ENCODE data around the gene MRPL37. TPM values are rescaled to one million over a fixed set of nuclear protein-coding genes. Genes with fewer than 3 reads are reported as not detected.

Gene MRPL37
- total RNA-seq, result 10 to 100 TPM; 88.0 to 91.9 TPM

DNA sequence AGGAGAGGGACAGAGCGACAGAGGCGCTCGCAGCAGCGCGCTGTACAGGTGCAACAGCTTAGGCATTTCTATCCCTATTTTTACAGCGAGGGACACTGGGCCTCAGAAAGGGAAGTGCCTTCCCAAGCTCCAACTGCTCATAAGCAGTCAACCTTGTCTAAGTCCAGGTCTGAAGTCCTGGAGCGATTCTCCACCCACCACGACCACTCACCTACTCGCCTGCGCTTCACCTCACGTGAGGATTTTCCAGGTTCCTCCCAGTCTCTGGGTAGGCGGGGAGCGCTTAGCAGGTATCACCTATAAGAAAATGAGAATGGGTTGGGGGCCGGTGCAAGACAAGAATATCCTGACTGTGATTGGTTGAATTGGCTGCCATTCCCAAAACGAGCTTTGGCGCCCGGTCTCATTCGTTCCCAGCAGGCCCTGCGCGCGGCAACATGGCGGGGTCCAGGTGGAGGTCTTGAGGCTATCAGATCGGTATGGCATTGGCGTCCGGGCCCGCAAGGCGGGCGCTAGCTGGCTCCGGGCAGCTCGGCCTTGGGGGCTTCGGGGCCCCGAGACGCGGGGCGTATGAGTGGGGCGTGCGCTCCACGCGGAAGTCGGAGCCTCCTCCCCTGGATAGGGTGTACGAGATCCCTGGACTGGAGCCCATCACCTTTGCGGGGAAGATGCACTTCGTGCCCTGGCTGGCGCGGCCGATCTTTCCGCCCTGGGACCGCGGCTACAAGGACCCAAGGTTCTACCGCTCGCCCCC lies at the start of gene MRPL37, which contains the start of gene CYB5RL:
TSS of gene MRPL37 (plus strand) at position 403 of the 754 bp plus-strand sequence. CDS start at position 480, 77 bp downstream.
TSS of gene CYB5RL (minus strand) at position 266 of the 754 bp plus-strand sequence. CDS start 4,414 bp downstream, outside the sequence.
- Mint-ChIP-seq H3K27ac (peak within 1 kb of the TSS; percentile 71), H3K36me3 (ENCODE audit: low read depth) (peaks cover 19% of the 10 kb centered on the region), H3K4me3 (peak within 1 kb of the TSS; percentile 85), H3K4me1 (peaks cover 37% of the 10 kb centered on the region), H3K9me3 (no peaks in the 10 kb centered on the region), H3K27me3 (no peaks in the 10 kb centered on the region)
- DNase-seq, result peak; percentile 91
- ChIA-PET CTCF (interaction anchor here (0.5 to 3.2 kb wide), 11 partner anchors 16 to 331 kb away, joined by 3 to 18 read pairs (median 3); partner anchors contain the start of genes TCEANC2 and TMEM59), POLR2A (interaction anchor here (0.8 to 2.7 kb wide), 19 partner anchors 10 to 601 kb away, joined by 3 to 21 read pairs (median 6); partner anchors contain the start of genes SSBP3, TCEANC2, TMEM59 and TTC22)

GRCh38 chr1:54151013-54151412 lies 49.0 kb upstream of the MRPL37 start:
- H3K36me3 Mint-ChIP-seq (ENCODE audit: low read depth), result no peaks in the 10 kb centered on the region

DNA sequence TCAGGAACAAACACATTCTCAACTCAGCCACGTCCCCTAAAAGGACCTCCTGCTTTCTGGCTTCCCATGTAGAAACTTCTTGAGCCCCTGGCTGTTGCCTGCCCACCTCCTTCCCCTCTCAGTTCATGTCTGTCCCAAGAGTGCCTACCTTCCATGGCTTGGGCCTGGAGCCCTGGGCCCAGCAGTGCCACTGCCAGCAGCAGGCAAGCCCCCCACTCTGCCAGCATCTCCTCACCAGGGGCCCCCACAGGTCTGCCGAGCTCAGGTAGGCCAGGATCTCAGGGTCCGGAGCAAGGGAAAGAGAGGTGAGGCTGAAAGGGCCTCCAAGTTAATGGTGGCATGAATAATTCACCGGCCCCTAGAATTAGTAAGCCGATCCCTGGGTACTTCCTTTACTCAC lies 47.3 kb upstream of the MRPL37 start, which contains the start of gene CDCP2:
TSS of gene CDCP2 (minus strand) at position 305 of the 400 bp plus-strand sequence. CDS start at position 227, 78 bp downstream.
- Mint-ChIP-seq H3K27ac (no peak within 1 kb of the TSS), H3K9me3 (no peaks in the 10 kb centered on the region), H3K27me3 (no peaks in the 10 kb centered on the region), H3K36me3 (ENCODE audit: low read depth) (no peaks in the 10 kb centered on the region), H3K4me3 (no peak within 1 kb of the TSS), H3K4me1 (peaks cover 5% of the 10 kb centered on the region)
- ChIA-PET POLR2A (no interaction called here), CTCF (no interaction called here)
- DNase-seq, result no peak

More at GRCh38 chr1:54151013-54151412, 49.0 kb upstream of the MRPL37 start:
- ChIA-PET POLR2A (no interaction called here), CTCF (no interaction called here)
- H3K9me3 Mint-ChIP-seq, result no peaks in the 10 kb centered on the region
- H3K4me3 Mint-ChIP-seq, result no peak overlapping the region
- no peak for DNase-seq
- no peaks in the 10 kb centered on the region for H3K27me3 Mint-ChIP-seq
- peaks cover 5% of the 10 kb centered on the region for H3K4me1 Mint-ChIP-seq
- H3K27ac Mint-ChIP-seq, result no peak overlapping the region

GRCh38 chr1:54153535-54154439 lies 46.2 kb upstream of the MRPL37 start:
- POLR2A ChIA-PET, result no interaction called here
- Mint-ChIP-seq H3K27me3 (no peaks in the 10 kb centered on the region), H3K36me3 (ENCODE audit: low read depth) (no peaks in the 10 kb centered on the region), H3K27ac (no peak overlapping the region), H3K4me3 (no peak overlapping the region), H3K9me3 (no peaks in the 10 kb centered on the region), H3K4me1 (peaks cover 5% of the 10 kb centered on the region)
- CTCF ChIA-PET, result interaction anchor here (1.0 kb wide), 1 partner anchor 19 kb away, joined by 9 read pairs; no protein-coding TSS in a partner anchor
- no peak for DNase-seq

GRCh38 chr1:54156201-54156600 lies 43.8 kb upstream of the MRPL37 start:
- Mint-ChIP-seq H3K4me3 (no peak overlapping the region), H3K27me3 (no peaks in the 10 kb centered on the region), H3K36me3 (ENCODE audit: low read depth) (no peaks in the 10 kb centered on the region), H3K9me3 (no peaks in the 10 kb centered on the region), H3K4me1 (no peaks in the 10 kb centered on the region), H3K27ac (no peak overlapping the region)
- no peak for DNase-seq
- POLR2A ChIA-PET, result no interaction called here
- CTCF ChIA-PET, result no interaction called here

DNA sequence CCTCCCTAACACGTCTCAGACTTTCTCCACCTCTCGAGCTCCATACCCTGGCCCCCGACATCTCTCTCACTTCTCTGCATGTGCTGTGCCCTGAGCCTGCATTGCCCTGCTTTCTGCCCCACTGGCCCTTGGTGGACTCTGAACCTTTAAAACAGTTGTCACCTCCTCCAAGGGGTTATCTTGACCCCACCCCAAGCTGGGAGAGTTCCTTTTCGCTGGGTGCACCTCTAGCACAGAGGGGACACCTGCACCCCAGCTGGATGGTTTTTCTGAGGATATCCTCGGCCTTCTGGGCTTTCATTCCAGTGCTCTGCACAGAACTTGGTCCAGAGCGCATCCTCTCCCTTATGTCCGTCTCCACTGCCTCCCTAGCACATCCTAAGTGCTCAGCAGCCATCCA lies 43.0 kb upstream of the MRPL37 start:
- no peaks in the 10 kb centered on the region for H3K27me3 Mint-ChIP-seq
- CTCF ChIA-PET, result no interaction called here
- no peaks in the 10 kb centered on the region for H3K4me1 Mint-ChIP-seq
- POLR2A ChIA-PET, result no interaction called here
- DNase-seq, result no peak
- H3K9me3 Mint-ChIP-seq, result no peaks in the 10 kb centered on the region
- H3K4me3 Mint-ChIP-seq, result no peak overlapping the region
- no peaks in the 10 kb centered on the region for H3K36me3 Mint-ChIP-seq (ENCODE audit: low read depth)
- H3K27ac Mint-ChIP-seq, result no peak overlapping the region

- no peaks in the 10 kb centered on the region for H3K4me1 Mint-ChIP-seq
- no peak overlapping the region for H3K27ac Mint-ChIP-seq
- H3K4me3 Mint-ChIP-seq, result no peak overlapping the region
- POLR2A ChIA-PET, result no interaction called here
- no peaks in the 10 kb centered on the region for H3K27me3 Mint-ChIP-seq
- no peaks in the 10 kb centered on the region for H3K9me3 Mint-ChIP-seq
- no peaks in the 10 kb centered on the region for H3K36me3 Mint-ChIP-seq (ENCODE audit: low read depth)
- CTCF ChIA-PET, result no interaction called here
- no peak for DNase-seq
These were observed 42.6 kb upstream of the MRPL37 start for GRCh38 chr1:54157401-54157800.

DNA sequence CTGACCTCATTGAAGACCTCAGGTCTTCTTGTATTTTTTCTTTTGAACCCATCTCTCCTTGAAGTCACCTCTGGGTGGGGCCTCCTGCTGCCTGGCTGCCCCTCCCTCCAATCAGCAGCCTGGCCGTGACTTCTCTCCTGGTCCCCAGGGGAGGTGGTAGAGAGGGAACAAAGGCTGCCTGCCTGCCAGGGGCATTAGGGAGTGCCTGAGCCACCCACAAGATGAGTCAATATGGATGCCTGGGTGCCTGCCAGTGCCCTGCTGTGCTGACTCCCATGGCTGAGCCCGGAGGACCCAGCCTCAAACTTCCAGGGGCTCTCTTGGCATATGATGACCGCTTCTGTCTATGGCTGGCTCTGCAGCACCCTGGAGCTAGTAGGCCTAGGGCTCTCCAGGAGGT lies 41.9 kb upstream of the MRPL37 start:
- no peak overlapping the region for H3K4me3 Mint-ChIP-seq
- H3K9me3 Mint-ChIP-seq, result no peaks in the 10 kb centered on the region
- H3K27ac Mint-ChIP-seq, result no peak overlapping the region
- no peaks in the 10 kb centered on the region for H3K27me3 Mint-ChIP-seq
- POLR2A ChIA-PET, result no interaction called here
- H3K36me3 Mint-ChIP-seq (ENCODE audit: low read depth), result no peaks in the 10 kb centered on the region
- H3K4me1 Mint-ChIP-seq, result no peaks in the 10 kb centered on the region
- DNase-seq, result no peak
- CTCF ChIA-PET, result no interaction called here

DNA sequence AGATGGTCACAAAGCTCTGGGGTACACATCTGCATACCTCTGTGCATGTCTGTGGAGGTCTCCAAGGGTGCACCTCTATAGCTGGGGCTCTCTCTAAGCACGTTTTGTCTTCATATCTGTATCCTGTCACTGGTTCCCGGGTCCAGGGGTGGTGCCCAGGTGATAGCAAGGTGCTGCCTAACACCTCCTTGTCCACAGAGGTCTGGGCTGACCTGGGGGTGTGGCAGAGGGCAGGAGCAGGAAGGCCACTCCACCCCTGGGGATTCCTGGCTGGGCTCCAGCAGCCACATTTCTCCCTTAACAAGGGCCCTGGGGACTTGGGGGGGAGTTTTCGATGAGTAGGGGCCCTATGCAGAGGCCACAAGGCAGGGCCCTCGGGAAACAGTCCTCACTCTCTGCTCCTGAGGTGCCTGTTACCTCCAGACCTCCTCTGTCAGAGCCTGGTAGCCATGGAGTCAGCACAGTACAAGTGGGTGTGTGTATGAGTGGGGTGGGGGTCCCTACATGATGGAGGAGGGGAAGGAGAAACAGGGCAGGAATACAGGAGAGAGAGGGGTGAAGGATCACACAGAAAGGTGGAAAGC lies 40.1 kb upstream of the MRPL37 start:
- no peaks in the 10 kb centered on the region for H3K4me1 Mint-ChIP-seq
- H3K27ac Mint-ChIP-seq, result no peak overlapping the region
- H3K27me3 Mint-ChIP-seq, result no peaks in the 10 kb centered on the region
- no peaks in the 10 kb centered on the region for H3K9me3 Mint-ChIP-seq
- no peak for DNase-seq
- H3K4me3 Mint-ChIP-seq, result no peak overlapping the region
- ChIA-PET CTCF (no interaction called here), POLR2A (no interaction called here)
- H3K36me3 Mint-ChIP-seq (ENCODE audit: low read depth), result no peaks in the 10 kb centered on the region

- no peaks in the 10 kb centered on the region for H3K4me1 Mint-ChIP-seq
- H3K9me3 Mint-ChIP-seq, result no peaks in the 10 kb centered on the region
- H3K36me3 Mint-ChIP-seq (ENCODE audit: low read depth), result no peaks in the 10 kb centered on the region
- ChIA-PET POLR2A (no interaction called here), CTCF (no interaction called here)
- no peaks in the 10 kb centered on the region for H3K27me3 Mint-ChIP-seq
- H3K27ac Mint-ChIP-seq, result no peak overlapping the region
- no peak overlapping the region for H3K4me3 Mint-ChIP-seq
- DNase-seq, result no peak
These were observed 39.6 kb upstream of the MRPL37 start for GRCh38 chr1:54160351-54160750.

DNA sequence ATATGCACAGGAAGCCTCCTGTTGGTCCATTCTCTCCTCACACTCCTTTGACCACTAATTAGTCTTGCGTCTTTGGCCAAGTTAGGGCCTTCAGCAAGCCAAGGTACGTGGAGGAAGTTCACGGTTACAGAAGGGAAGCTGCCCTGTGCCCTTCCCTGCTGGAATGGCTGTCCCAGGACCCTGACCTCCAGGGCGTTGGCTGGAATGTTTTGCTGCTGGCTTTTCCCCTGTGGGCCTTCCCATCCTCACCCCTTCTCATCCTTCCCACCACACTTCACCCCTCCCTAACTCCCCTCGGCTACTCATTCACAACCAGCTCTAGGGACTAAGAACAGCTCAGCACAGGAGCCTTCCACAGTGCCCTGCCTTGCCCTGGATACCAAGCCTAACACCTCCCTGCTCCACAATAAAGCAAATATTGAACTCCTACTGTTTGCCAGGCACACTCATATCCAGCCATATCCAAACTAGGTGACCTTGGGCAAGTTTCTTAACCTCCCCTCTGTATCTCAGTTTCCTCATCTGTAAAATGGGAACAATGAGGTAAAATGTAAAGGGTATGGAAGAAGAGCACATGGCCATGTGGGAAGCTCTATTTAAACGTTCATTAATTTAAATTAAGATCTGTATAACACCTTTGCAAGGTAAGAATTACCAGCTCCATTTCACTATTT lies 38.3 kb upstream of the MRPL37 start:
- Mint-ChIP-seq H3K9me3 (no peaks in the 10 kb centered on the region), H3K36me3 (ENCODE audit: low read depth) (no peaks in the 10 kb centered on the region), H3K27ac (no peak overlapping the region), H3K4me3 (no peak overlapping the region), H3K27me3 (no peaks in the 10 kb centered on the region), H3K4me1 (no peaks in the 10 kb centered on the region)
- ChIA-PET POLR2A (no interaction called here), CTCF (no interaction called here)
- no peak for DNase-seq

DNA sequence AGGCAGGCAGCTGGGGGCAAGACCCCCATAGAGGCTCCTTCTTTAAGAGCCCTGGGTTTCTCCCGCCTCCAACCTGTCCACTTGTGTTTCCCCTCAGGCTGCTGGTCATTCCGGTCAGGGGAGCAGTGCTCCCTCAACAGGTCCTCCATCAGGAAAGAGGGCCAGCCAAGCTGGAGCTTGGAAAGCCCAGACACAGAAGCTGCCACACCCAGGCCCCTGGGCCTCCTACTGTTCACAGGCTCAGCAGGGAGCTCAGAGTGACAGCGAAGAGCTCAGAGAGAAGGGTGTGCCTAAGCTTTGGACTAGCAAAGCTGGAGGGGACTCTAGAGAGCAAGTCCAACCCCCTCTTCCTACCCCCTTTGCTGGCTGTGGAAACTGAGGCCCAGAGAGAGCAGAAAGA lies 36.9 kb upstream of the MRPL37 start:
- H3K4me1 Mint-ChIP-seq, result no peaks in the 10 kb centered on the region
- no peaks in the 10 kb centered on the region for H3K36me3 Mint-ChIP-seq (ENCODE audit: low read depth)
- ChIA-PET CTCF (no interaction called here), POLR2A (no interaction called here)
- no peaks in the 10 kb centered on the region for H3K9me3 Mint-ChIP-seq
- DNase-seq, result no peak
- no peaks in the 10 kb centered on the region for H3K27me3 Mint-ChIP-seq
- H3K27ac Mint-ChIP-seq, result no peak overlapping the region
- no peak overlapping the region for H3K4me3 Mint-ChIP-seq

GRCh38 chr1:54163573-54163972 lies 36.4 kb upstream of the MRPL37 start:
- CTCF ChIA-PET, result no interaction called here
- Mint-ChIP-seq H3K9me3 (no peaks in the 10 kb centered on the region), H3K4me1 (no peaks in the 10 kb centered on the region), H3K27ac (no peak overlapping the region), H3K4me3 (no peak overlapping the region), H3K36me3 (ENCODE audit: low read depth) (no peaks in the 10 kb centered on the region), H3K27me3 (no peaks in the 10 kb centered on the region)
- POLR2A ChIA-PET, result no interaction called here
- DNase-seq, result no peak

Measured in activated CD4-positive, alpha-beta memory T cell treated with anti-CD3 and anti-CD28 coated beads, Interleukin-2, amount 10 ng/mL, durations not matched to agents 7 days and 5 days (primary cell).